Progenitor cell of endocrine pancreas (in vitro differentiated cells): Measurements from ENCODE around the gene WDR19. TPM values are rescaled to one million over a fixed set of nuclear protein-coding genes. Genes with fewer than 3 reads are reported as not detected.
"Not testable (repeated sequence)": the region's sequence is repeated elsewhere in the genome, so short reads cannot be mapped to it uniquely, and the experiment has no call there.

Experiments used
- DNase-seq: peaks from one replicate; pipeline ENCODE4 v3.0.0; 2021; ENCODE audit warnings: low spot score; ENCODE audit not compliant: unreplicated experiment
- H3K27ac Mint-ChIP-seq: 2 replicates; pipeline ENCODE4 v1.8.0; 2021; ENCODE audit warnings: mild to moderate bottlenecking, moderate library complexity, mixed read lengths
- H3K27me3 Mint-ChIP-seq: 2 replicates; pipeline ENCODE4 v1.8.0; 2021; ENCODE audit warnings: mixed read lengths
- H3K36me3 Mint-ChIP-seq: 2 replicates; pipeline ENCODE4 v1.8.0; 2022; ENCODE audit warnings: mixed read lengths; ENCODE audit not compliant: insufficient read depth
- H3K4me1 Mint-ChIP-seq: 2 replicates; pipeline ENCODE4 v1.8.0; 2021; ENCODE audit warnings: low read depth, mixed read lengths
- H3K4me3 Mint-ChIP-seq: 2 replicates; pipeline ENCODE4 v1.8.0; 2021; ENCODE audit warnings: low read depth, mild to moderate bottlenecking, moderate library complexity, mixed read lengths
- H3K9me3 Mint-ChIP-seq: 2 replicates; pipeline ENCODE4 v1.8.0; 2021; ENCODE audit warnings: low read depth, mixed read lengths
- total RNA-seq: library from RNA; stranded (reverse); gene quantifications from 2 replicates; pipeline ENCODE4 v1.2.1, GENCODE V29; 2021
- TF ChIP-seq, protein P1 (sequence below): fragments of 200-600 bp; sonication (generic); IDR thresholded peaks from one replicate; pipeline ENCODE4 v1.5.0; 2021; ENCODE audit warnings: antibody characterized with exemption, mild to moderate bottlenecking; ENCODE audit not compliant: unreplicated experiment

The WDR19 gene
- total RNA-seq, 1 donor from 2014 or later, result 81.3 TPM

GRCh38 chr4:39255871-39256270 lies 73.5 kb downstream of the WDR19 start:
- TF ChIP-seq, protein P1, sequence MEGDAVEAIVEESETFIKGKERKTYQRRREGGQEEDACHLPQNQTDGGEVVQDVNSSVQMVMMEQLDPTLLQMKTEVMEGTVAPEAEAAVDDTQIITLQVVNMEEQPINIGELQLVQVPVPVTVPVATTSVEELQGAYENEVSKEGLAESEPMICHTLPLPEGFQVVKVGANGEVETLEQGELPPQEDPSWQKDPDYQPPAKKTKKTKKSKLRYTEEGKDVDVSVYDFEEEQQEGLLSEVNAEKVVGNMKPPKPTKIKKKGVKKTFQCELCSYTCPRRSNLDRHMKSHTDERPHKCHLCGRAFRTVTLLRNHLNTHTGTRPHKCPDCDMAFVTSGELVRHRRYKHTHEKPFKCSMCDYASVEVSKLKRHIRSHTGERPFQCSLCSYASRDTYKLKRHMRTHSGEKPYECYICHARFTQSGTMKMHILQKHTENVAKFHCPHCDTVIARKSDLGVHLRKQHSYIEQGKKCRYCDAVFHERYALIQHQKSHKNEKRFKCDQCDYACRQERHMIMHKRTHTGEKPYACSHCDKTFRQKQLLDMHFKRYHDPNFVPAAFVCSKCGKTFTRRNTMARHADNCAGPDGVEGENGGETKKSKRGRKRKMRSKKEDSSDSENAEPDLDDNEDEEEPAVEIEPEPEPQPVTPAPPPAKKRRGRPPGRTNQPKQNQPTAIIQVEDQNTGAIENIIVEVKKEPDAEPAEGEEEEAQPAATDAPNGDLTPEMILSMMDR, result no peak
- Mint-ChIP-seq H3K9me3 (no peaks in the 10 kb centered on the region), H3K36me3 (peaks cover 24% of the 10 kb centered on the region), H3K4me1 (no peaks in the 10 kb centered on the region), H3K27ac (no peak overlapping the region), H3K4me3 (no peak overlapping the region), H3K27me3 (no peaks in the 10 kb centered on the region)
- DNase-seq, result no peak

DNA sequence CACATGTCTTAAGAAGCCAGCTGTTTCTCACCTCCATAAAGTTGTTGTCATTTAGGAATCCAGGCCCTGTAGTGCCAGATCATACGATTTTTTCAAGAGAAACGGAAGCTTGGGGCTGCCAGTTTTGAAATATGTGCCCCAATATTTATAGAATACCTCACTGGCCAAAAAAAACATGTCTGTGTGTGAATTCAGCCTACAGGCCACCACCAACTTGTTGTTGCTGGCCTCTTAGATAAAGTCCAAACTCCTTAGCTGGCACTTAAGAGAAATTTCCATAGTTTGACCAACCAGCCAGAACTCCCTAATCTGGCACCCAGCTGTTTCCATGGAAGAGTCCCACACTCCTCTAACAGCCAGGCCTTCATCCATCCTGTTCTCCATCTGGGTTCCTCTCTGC lies 74.1 kb downstream of the WDR19 start:
- no peak overlapping the region for H3K27ac Mint-ChIP-seq
- TF ChIP-seq, protein P1, result no peak
- no peaks in the 10 kb centered on the region for H3K9me3 Mint-ChIP-seq
- peaks cover 24% of the 10 kb centered on the region for H3K36me3 Mint-ChIP-seq
- H3K27me3 Mint-ChIP-seq, result no peaks in the 10 kb centered on the region
- no peak overlapping the region for H3K4me3 Mint-ChIP-seq
- no peaks in the 10 kb centered on the region for H3K4me1 Mint-ChIP-seq
- no peak for DNase-seq

GRCh38 chr4:39259571-39260330 lies 77.4 kb downstream of the WDR19 start:
- no peak overlapping the region for H3K27ac Mint-ChIP-seq
- TF ChIP-seq, protein P1, result no peak

GRCh38 chr4:39263895-39264294 lies 81.6 kb downstream of the WDR19 start:
- TF ChIP-seq, protein P1, result no peak
- Mint-ChIP-seq H3K36me3 (peaks cover 19% of the 10 kb centered on the region), H3K9me3 (no peaks in the 10 kb centered on the region), H3K4me1 (no peaks in the 10 kb centered on the region), H3K27me3 (no peaks in the 10 kb centered on the region), H3K27ac (no peak overlapping the region), H3K4me3 (no peak overlapping the region)
- DNase-seq, result no peak

More at GRCh38 chr4:39259571-39260330, 77.4 kb downstream of the WDR19 start:
- DNase-seq, result no peak
- peaks cover 24% of the 10 kb centered on the region for H3K36me3 Mint-ChIP-seq
- no peaks in the 10 kb centered on the region for H3K9me3 Mint-ChIP-seq
- H3K27me3 Mint-ChIP-seq, result no peaks in the 10 kb centered on the region
- no peaks in the 10 kb centered on the region for H3K4me1 Mint-ChIP-seq
- no peak overlapping the region for H3K4me3 Mint-ChIP-seq

- TF ChIP-seq, protein P1, result no peak
- Mint-ChIP-seq H3K27me3 (no peaks in the 10 kb centered on the region), H3K4me3 (no peak overlapping the region), H3K4me1 (no peaks in the 10 kb centered on the region), H3K9me3 (no peaks in the 10 kb centered on the region), H3K27ac (no peak overlapping the region), H3K36me3 (peaks cover 33% of the 10 kb centered on the region)
- no peak for DNase-seq
Measured at GRCh38 chr4:39274503-39274902, 92.2 kb downstream of the WDR19 start.

GRCh38 chr4:39277661-39278060 lies 95.3 kb downstream of the WDR19 start:
- H3K36me3 Mint-ChIP-seq, result peaks cover 42% of the 10 kb centered on the region
- H3K9me3 Mint-ChIP-seq, result not testable (repeated sequence)

More at GRCh38 chr4:39277661-39278060, 95.3 kb downstream of the WDR19 start:
- not testable (repeated sequence) for H3K27me3 Mint-ChIP-seq, DNase-seq, H3K4me1 Mint-ChIP-seq, H3K27ac Mint-ChIP-seq, H3K4me3 Mint-ChIP-seq
